ENCODE results near the gene NID2.

NID2 gene

GRCh38 chr14:52031781-52032180 lies 37.1 kb downstream of the NID2 start:
- Histone ChIP-seq H3K27ac (ENCODE audit: insufficient read depth in 1 of 2, low read depth in 1 of 2, low read length in 2 of 2, poor library complexity in 1 of 2, severe bottlenecking in 2 of 2) (no peak overlapping the region), H3K27me3 (replicated peaks in 2 of 5; ENCODE audit: control insufficient read depth in 4 of 5, insufficient read depth in 5 of 5, low read length in 4 of 5) (no peaks in the 10 kb centered on the region), H3K36me3 (ENCODE audit: control insufficient read depth in 4 of 4, insufficient read depth in 4 of 4, low read length in 3 of 4) (no peaks in the 10 kb centered on the region), H3K9me3 (ENCODE audit: control extremely low read depth in 1 of 5, control insufficient read depth in 4 of 5, insufficient read depth in 2 of 5, low read depth in 1 of 5, low read length in 4 of 5) (no peaks in the 10 kb centered on the region), H3K4me3 (ENCODE audit: control insufficient read depth in 1 of 7, extremely low read depth in 1 of 7, insufficient read depth in 4 of 7, low read depth in 2 of 7, low read length in 6 of 7) (no peak overlapping the region), H3K4me1 (ENCODE audit: control extremely low read depth in 1 of 4, control insufficient read depth in 4 of 4, insufficient read depth in 4 of 4, low read length in 3 of 4) (no peaks in the 10 kb centered on the region)
- POLR2A ChIA-PET, result no interaction called here
- CTCF ChIA-PET, result interaction anchor here (1.0 to 2.0 kb wide), 2 partner anchors 9 to 11 kb away, joined by 3 to 7 read pairs; no protein-coding TSS in a partner anchor
- 97% methylated on average over 3 of the region's 3 CpGs for whole genome bisulfite sequencing (ENCODE audit: insufficient coverage)
- DNase-seq, result no peak

GRCh38 chr14:52029881-52030280 lies 39.0 kb downstream of the NID2 start:
- no peaks in the 10 kb centered on the region for H3K36me3 ChIP-seq (ENCODE audit: control insufficient read depth in 4 of 4, insufficient read depth in 4 of 4, low read length in 3 of 4)
- no peaks in the 10 kb centered on the region for H3K4me1 ChIP-seq (ENCODE audit: control extremely low read depth in 1 of 4, control insufficient read depth in 4 of 4, insufficient read depth in 4 of 4, low read length in 3 of 4)
- ChIA-PET CTCF (no interaction called here), POLR2A (no interaction called here)
- DNase-seq, result no peak
- no peaks in the 10 kb centered on the region for H3K27me3 ChIP-seq (replicated peaks in 2 of 5; ENCODE audit: control insufficient read depth in 4 of 5, insufficient read depth in 5 of 5, low read length in 4 of 5)
- no peaks in the 10 kb centered on the region for H3K9me3 ChIP-seq (ENCODE audit: control extremely low read depth in 1 of 5, control insufficient read depth in 4 of 5, insufficient read depth in 2 of 5, low read depth in 1 of 5, low read length in 4 of 5)
- H3K27ac ChIP-seq (ENCODE audit: insufficient read depth in 1 of 2, low read depth in 1 of 2, low read length in 2 of 2, poor library complexity in 1 of 2, severe bottlenecking in 2 of 2), result no peak overlapping the region
- no CpG with 5 or more reads among the region's 1 CpG for WGBS (ENCODE audit: insufficient coverage)
- no peak overlapping the region for H3K4me3 ChIP-seq (ENCODE audit: control insufficient read depth in 1 of 7, extremely low read depth in 1 of 7, insufficient read depth in 4 of 7, low read depth in 2 of 7, low read length in 6 of 7)

- CTCF ChIA-PET, result no interaction called here
- no peak for DNase-seq
Measured at GRCh38 chr14:52026901-52027300, 42.0 kb downstream of the NID2 start.

GRCh38 chr14:52026017-52026660 lies 42.7 kb downstream of the NID2 start:
- H3K27ac ChIP-seq (ENCODE audit: insufficient read depth in 1 of 2, low read depth in 1 of 2, low read length in 2 of 2, poor library complexity in 1 of 2, severe bottlenecking in 2 of 2), result no peak overlapping the region
- DNase-seq, result no peak
- no peaks in the 10 kb centered on the region for H3K36me3 ChIP-seq (ENCODE audit: control insufficient read depth in 4 of 4, insufficient read depth in 4 of 4, low read length in 3 of 4)
- CTCF ChIA-PET, result interaction anchor here (1.3 kb wide), 1 partner anchor 30 kb away, joined by 3 read pairs; no protein-coding TSS in a partner anchor
- peaks cover 0 to 5% (median 3%) of the 10 kb centered on the region in 5 experiments for H3K9me3 ChIP-seq (ENCODE audit: control extremely low read depth in 1 of 5, control insufficient read depth in 4 of 5, insufficient read depth in 2 of 5, low read depth in 1 of 5, low read length in 4 of 5)
- 98% methylated on average over 4 of the region's 8 CpGs for WGBS (ENCODE audit: insufficient coverage)
- no peaks in the 10 kb centered on the region for H3K27me3 ChIP-seq (replicated peaks in 2 of 5; ENCODE audit: control insufficient read depth in 4 of 5, insufficient read depth in 5 of 5, low read length in 4 of 5)
- POLR2A ChIA-PET, result no interaction called here
- H3K4me3 ChIP-seq (ENCODE audit: control insufficient read depth in 1 of 7, extremely low read depth in 1 of 7, insufficient read depth in 4 of 7, low read depth in 2 of 7, low read length in 6 of 7), result no peak overlapping the region
- H3K4me1 ChIP-seq (ENCODE audit: control extremely low read depth in 1 of 4, control insufficient read depth in 4 of 4, insufficient read depth in 4 of 4, low read length in 3 of 4), result peaks cover 0 to 7% (median 0%) of the 10 kb centered on the region in 4 experiments

More at GRCh38 chr14:52026901-52027300, 42.0 kb downstream of the NID2 start:
- POLR2A ChIA-PET, result no interaction called here
- Histone ChIP-seq H3K27ac (ENCODE audit: insufficient read depth in 1 of 2, low read depth in 1 of 2, low read length in 2 of 2, poor library complexity in 1 of 2, severe bottlenecking in 2 of 2) (no peak overlapping the region), H3K36me3 (ENCODE audit: control insufficient read depth in 4 of 4, insufficient read depth in 4 of 4, low read length in 3 of 4) (no peaks in the 10 kb centered on the region), H3K27me3 (replicated peaks in 2 of 5; ENCODE audit: control insufficient read depth in 4 of 5, insufficient read depth in 5 of 5, low read length in 4 of 5) (no peaks in the 10 kb centered on the region), H3K4me3 (ENCODE audit: control insufficient read depth in 1 of 7, extremely low read depth in 1 of 7, insufficient read depth in 4 of 7, low read depth in 2 of 7, low read length in 6 of 7) (no peak overlapping the region), H3K4me1 (ENCODE audit: control extremely low read depth in 1 of 4, control insufficient read depth in 4 of 4, insufficient read depth in 4 of 4, low read length in 3 of 4) (peaks cover 0 to 5% (median 0%) of the 10 kb centered on the region in 4 experiments), H3K9me3 (ENCODE audit: control extremely low read depth in 1 of 5, control insufficient read depth in 4 of 5, insufficient read depth in 2 of 5, low read depth in 1 of 5, low read length in 4 of 5) (peaks cover 0 to 5% (median 3%) of the 10 kb centered on the region in 5 experiments)
- over 99% methylated on average over 8 of the region's 10 CpGs for WGBS (ENCODE audit: insufficient coverage)

- CTCF ChIA-PET, result interaction anchor here (0.9 to 1.6 kb wide), 3 partner anchors 7 to 29 kb away, joined by 3 read pairs; no protein-coding TSS in a partner anchor
- H3K4me3 ChIP-seq (ENCODE audit: control insufficient read depth in 1 of 7, extremely low read depth in 1 of 7, insufficient read depth in 4 of 7, low read depth in 2 of 7, low read length in 6 of 7), result no peak overlapping the region
- POLR2A ChIA-PET, result interaction anchor here (0.6 kb wide), 1 partner anchor 549 kb away, joined by 3 read pairs; no protein-coding TSS in a partner anchor
- peaks cover 0 to 9% (median 0%) of the 10 kb centered on the region in 4 experiments for H3K4me1 ChIP-seq (ENCODE audit: control extremely low read depth in 1 of 4, control insufficient read depth in 4 of 4, insufficient read depth in 4 of 4, low read length in 3 of 4)
- no peaks in the 10 kb centered on the region for H3K36me3 ChIP-seq (ENCODE audit: control insufficient read depth in 4 of 4, insufficient read depth in 4 of 4, low read length in 3 of 4)
- H3K27me3 ChIP-seq (replicated peaks in 2 of 5; ENCODE audit: control insufficient read depth in 4 of 5, insufficient read depth in 5 of 5, low read length in 4 of 5), result no peaks in the 10 kb centered on the region
- H3K27ac ChIP-seq (ENCODE audit: insufficient read depth in 1 of 2, low read depth in 1 of 2, low read length in 2 of 2, poor library complexity in 1 of 2, severe bottlenecking in 2 of 2), result no peak overlapping the region
- DNase-seq, result no peak
- peaks cover 0 to 5% (median 3%) of the 10 kb centered on the region in 5 experiments for H3K9me3 ChIP-seq (ENCODE audit: control extremely low read depth in 1 of 5, control insufficient read depth in 4 of 5, insufficient read depth in 2 of 5, low read depth in 1 of 5, low read length in 4 of 5)
Measured at GRCh38 chr14:52025310-52025709, 43.5 kb downstream of the NID2 start.

DNA sequence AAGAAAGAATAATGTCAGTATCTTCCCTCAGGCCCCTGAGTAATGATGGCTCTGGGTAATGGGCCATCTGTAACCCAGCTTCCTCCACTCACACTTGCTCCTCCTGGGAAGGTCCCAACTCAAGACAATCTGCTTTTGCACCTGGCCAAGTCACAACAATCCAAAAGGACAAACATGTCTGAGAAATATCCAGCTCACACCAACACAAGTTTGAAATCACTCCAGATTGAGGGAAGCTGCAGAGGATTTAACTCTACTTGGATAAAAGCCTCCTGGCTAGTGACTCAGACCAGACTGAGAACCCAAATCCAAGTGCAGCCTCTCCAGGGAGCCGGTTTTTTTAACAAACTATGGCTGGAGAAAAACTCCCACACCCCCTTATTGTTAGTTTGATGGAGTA lies 45.3 kb downstream of the NID2 start:
- ChIA-PET POLR2A (no interaction called here), CTCF (interaction anchor here (1.0 to 1.6 kb wide), 4 partner anchors 9 to 47 kb away, joined by 3 to 7 read pairs (median 4); no protein-coding TSS in a partner anchor)
- peaks cover 0 to 5% (median 3%) of the 10 kb centered on the region in 5 experiments for H3K9me3 ChIP-seq (ENCODE audit: control extremely low read depth in 1 of 5, control insufficient read depth in 4 of 5, insufficient read depth in 2 of 5, low read depth in 1 of 5, low read length in 4 of 5)
- no CpG with 5 or more reads among the region's 1 CpG for WGBS (ENCODE audit: insufficient coverage)
- H3K27ac ChIP-seq (ENCODE audit: insufficient read depth in 1 of 2, low read depth in 1 of 2, low read length in 2 of 2, poor library complexity in 1 of 2, severe bottlenecking in 2 of 2), result no peak overlapping the region
- peaks cover 0 to 9% (median 0%) of the 10 kb centered on the region in 4 experiments for H3K4me1 ChIP-seq (ENCODE audit: control extremely low read depth in 1 of 4, control insufficient read depth in 4 of 4, insufficient read depth in 4 of 4, low read length in 3 of 4)
- no peak for DNase-seq
- no peaks in the 10 kb centered on the region for H3K36me3 ChIP-seq (ENCODE audit: control insufficient read depth in 4 of 4, insufficient read depth in 4 of 4, low read length in 3 of 4)
- H3K4me3 ChIP-seq (ENCODE audit: control insufficient read depth in 1 of 7, extremely low read depth in 1 of 7, insufficient read depth in 4 of 7, low read depth in 2 of 7, low read length in 6 of 7), result no peak overlapping the region
- H3K27me3 ChIP-seq (replicated peaks in 2 of 5; ENCODE audit: control insufficient read depth in 4 of 5, insufficient read depth in 5 of 5, low read length in 4 of 5), result no peaks in the 10 kb centered on the region

DNA sequence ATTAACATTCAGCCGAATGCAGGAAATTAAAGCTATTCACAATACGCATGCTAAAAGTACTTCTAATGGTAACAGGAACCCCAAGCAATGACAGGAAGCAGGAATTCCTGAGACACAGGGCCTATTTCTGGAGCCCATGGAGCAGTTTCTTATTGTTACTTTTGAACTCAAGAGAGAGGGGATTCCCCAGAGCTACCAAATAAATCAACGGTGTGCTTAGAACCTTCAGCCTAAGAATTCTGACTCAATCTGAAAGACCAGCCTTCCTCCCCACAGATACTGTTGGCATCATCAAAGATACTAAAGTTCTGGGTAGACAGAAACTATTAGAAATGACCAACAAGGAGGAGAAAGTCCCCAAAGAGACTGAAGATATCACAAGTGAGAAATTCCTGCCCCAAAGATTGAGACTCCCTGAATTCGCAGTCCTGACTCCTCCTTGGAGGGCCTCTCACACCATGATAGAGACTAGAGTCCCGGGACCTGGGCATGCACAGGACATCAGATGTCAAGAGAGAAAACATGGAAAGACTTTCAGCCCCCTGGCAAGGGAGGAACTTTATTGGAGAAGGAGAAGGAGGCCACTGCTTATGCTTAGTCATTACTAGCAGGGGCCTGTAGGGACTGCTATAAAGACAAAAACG lies 46.8 kb downstream of the NID2 start:
- H3K36me3 ChIP-seq (ENCODE audit: control insufficient read depth in 4 of 4, insufficient read depth in 4 of 4, low read length in 3 of 4), result no peaks in the 10 kb centered on the region
- H3K27ac ChIP-seq (ENCODE audit: insufficient read depth in 1 of 2, low read depth in 1 of 2, low read length in 2 of 2, poor library complexity in 1 of 2, severe bottlenecking in 2 of 2), result no peak overlapping the region
- DNase-seq, result peak in 2 of 3 donors; percentile 64 to 66
- peaks cover 0 to 5% (median 3%) of the 10 kb centered on the region in 5 experiments for H3K9me3 ChIP-seq (ENCODE audit: control extremely low read depth in 1 of 5, control insufficient read depth in 4 of 5, insufficient read depth in 2 of 5, low read depth in 1 of 5, low read length in 4 of 5)
- ChIA-PET POLR2A (no interaction called here), CTCF (interaction anchor here (0.5 to 1.6 kb wide), 4 partner anchors 11 to 679 kb away, joined by 3 to 7 read pairs (median 3); no protein-coding TSS in a partner anchor)
- no peak overlapping the region for H3K4me3 ChIP-seq (ENCODE audit: control insufficient read depth in 1 of 7, extremely low read depth in 1 of 7, insufficient read depth in 4 of 7, low read depth in 2 of 7, low read length in 6 of 7)
- H3K27me3 ChIP-seq (replicated peaks in 2 of 5; ENCODE audit: control insufficient read depth in 4 of 5, insufficient read depth in 5 of 5, low read length in 4 of 5), result no peaks in the 10 kb centered on the region
- peaks cover 0 to 9% (median 0%) of the 10 kb centered on the region in 4 experiments for H3K4me1 ChIP-seq (ENCODE audit: control extremely low read depth in 1 of 4, control insufficient read depth in 4 of 4, insufficient read depth in 4 of 4, low read length in 3 of 4)
- 43% methylated on average over 5 of the region's 6 CpGs for WGBS (ENCODE audit: insufficient coverage)

All from common myeloid progenitor, CD34-positive (primary cell).